ENCODE results near the gene CLCNKA.
A peak's percentile ranks its signal among the peaks of the same experiment; 100 is the strongest.

CLCNKA gene

GRCh38 chr1:16082283-16083038 is 60.6 kb downstream of the CLCNKA start:
- H3K27ac Mint-ChIP-seq: peak overlapping the region in 1 of 2 donors; percentile 14
- H3K4me3 Mint-ChIP-seq: no peak overlapping the region
- peaks cover 8% of the 10 kb centered on the region for H3K27me3 Mint-ChIP-seq
- H3K9me3 Mint-ChIP-seq: no peaks in the 10 kb centered on the region
- ATAC-seq (peak; percentile 45), DNase-seq (peak; percentile 57 to 61)
- H3K4me1 Mint-ChIP-seq: peaks cover 11% of the 10 kb centered on the region

DNA sequence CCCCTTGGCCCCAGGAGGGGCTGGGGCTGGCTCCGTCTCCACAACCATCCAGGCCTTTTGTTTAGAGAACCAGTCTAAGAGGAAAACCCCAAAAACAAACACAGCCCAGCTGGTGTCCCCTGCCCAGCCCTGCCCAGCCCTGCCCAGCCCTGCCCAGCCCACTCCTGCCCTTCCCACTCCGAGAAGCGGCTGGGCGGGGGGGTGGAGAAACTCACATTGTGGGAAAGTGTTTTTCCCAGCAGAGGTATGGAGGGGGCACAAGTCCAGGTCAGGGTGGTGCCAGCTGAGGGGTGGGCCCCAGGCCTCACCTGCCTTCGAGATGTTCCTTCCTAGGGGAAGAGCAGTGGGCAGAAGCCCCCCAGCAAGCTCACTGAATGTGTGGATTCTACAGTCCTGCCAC is 61.6 kb downstream of the CLCNKA start:
- Mint-ChIP-seq H3K9me3 (no peaks in the 10 kb centered on the region), H3K4me1 (peaks cover 11% of the 10 kb centered on the region), H3K4me3 (no peak overlapping the region), H3K27me3 (peaks cover 8% of the 10 kb centered on the region), H3K27ac (peak overlapping the region in 1 of 2 donors; percentile 27)
- no peak for DNase-seq
- no peak for ATAC-seq
